B cell (primary cell): ENCODE data around the gene PRSS50. TPM values are rescaled to one million over a fixed set of nuclear protein-coding genes. Genes with fewer than 3 reads are reported as not detected.

Experiments
- ATAC-seq: fragments of 200-7000 bp; cut with Tn5 transposase; one replicate; pipeline ENCODE4 v1.10.0; 2021; ENCODE audit warnings: low read depth, mild to moderate bottlenecking, moderate number of reproducible peaks, moderate library complexity
- CTCF ChIA-PET: fragments of 350-600 bp; sonication (Branson Sonifier 250); formaldehyde crosslinking; loops from one replicate; lab custom pipeline; 2021; ENCODE audit warnings: antibody characterized with exemption, inconsistent platforms; lab: Charles Lee
- POLR2A ChIA-PET: fragments of 350-600 bp; sonication (Branson Sonifier 250); formaldehyde crosslinking; loops from one replicate; lab custom pipeline; 2021; ENCODE audit warnings: antibody characterized with exemption; lab: Charles Lee
- DNase-seq: peaks from one replicate; pipeline ENCODE4 v3.0.0; 2013
- H2AFZ ChIP-seq: 2 replicates; pipeline ENCODE4 v1.6.1; 2012; ENCODE audit warnings: mild to moderate bottlenecking, low read depth, low read length; ENCODE audit not compliant: insufficient read depth, poor library complexity, severe bottlenecking
- H3K27ac ChIP-seq, 2 donors: 1 replicate in 1 of 2; 2 replicates in 1 of 2; pipeline ENCODE4 v1.5.1; 2012 to 2013; ENCODE audit warnings: low read length in 2 of 2, mild to moderate bottlenecking in 2 of 2, moderate library complexity in 1 of 2
- H3K27me3 ChIP-seq, 4 experiments: fragments of 200-600 bp in 1 of 4; sonication (generic) in 1 of 4; replicated peaks in 1 of 4; 1 replicate in 2 of 4; 2 replicates in 2 of 4; pipeline versions ENCODE4 v1.6.1 to v1.7.0; 2013 to 2016; ENCODE audit warnings: low read length in 3 of 4, mild to moderate bottlenecking in 2 of 4, mixed read lengths in 1 of 4, moderate library complexity in 1 of 4; ENCODE audit not compliant: insufficient read depth in 4 of 4, control insufficient read depth in 3 of 4; ENCODE audit errors: control extremely low read depth in 1 of 4
- H3K36me3 ChIP-seq, 2 experiments: replicated peaks in 1 of 2; 1 replicate in 1 of 2; 2 replicates in 1 of 2; pipeline versions ENCODE4 v1.6.1 to v1.7.1; 2013; ENCODE audit warnings: low read length in 1 of 2; ENCODE audit not compliant: insufficient read depth in 2 of 2, control insufficient read depth in 1 of 2; ENCODE audit errors: control extremely low read depth in 1 of 2, extremely low read depth in 1 of 2
- H3K4me1 ChIP-seq, 2 donors: fragments of 200-600 bp in 1 of 2; sonication (generic) in 1 of 2; 1 replicate in 1 of 2; 2 replicates in 1 of 2; pipeline versions ENCODE4 v1.5.1 to v1.6.1; 2013 to 2017; ENCODE audit warnings: low read length in 2 of 2; ENCODE audit not compliant: control insufficient read depth in 2 of 2, insufficient read depth in 2 of 2
- H3K4me2 ChIP-seq: replicated peaks from 2 replicates; pipeline ENCODE3; 2012; ENCODE audit warnings: mild to moderate bottlenecking, low read depth, low read length; ENCODE audit not compliant: poor library complexity, severe bottlenecking
- H3K4me3 ChIP-seq, 5 experiments: fragments of 200-600 bp in 1 of 5; sonication (generic) in 1 of 5; 1 replicate in 3 of 5; 2 replicates in 2 of 5; pipeline versions ENCODE4 v1.5.1 to v1.7.0; 2011 to 2016; ENCODE audit warnings: low read length in 4 of 5, mild to moderate bottlenecking in 4 of 5, low read depth in 2 of 5, control low read depth in 1 of 5, moderate library complexity in 1 of 5; ENCODE audit not compliant: insufficient read depth in 1 of 5; ENCODE audit errors: control extremely low read depth in 1 of 5, extremely low read depth in 1 of 5
- H3K79me2 ChIP-seq: fragments of 200-600 bp; sonication (generic); one replicate; pipeline ENCODE4 v1.6.0; 2016; ENCODE audit warnings: low read length; ENCODE audit not compliant: control insufficient read depth, insufficient read depth
- H3K9ac ChIP-seq: fragments of 200-600 bp; sonication (generic); 2 replicates; pipeline ENCODE4 v1.6.1; 2017; ENCODE audit warnings: mild to moderate bottlenecking, low read length, moderate library complexity
- H3K9me3 ChIP-seq, 3 donors: one replicate each; pipeline versions ENCODE4 v1.6.1 to v1.7.1; 2013; ENCODE audit warnings: low read length in 2 of 3; ENCODE audit not compliant: control insufficient read depth in 2 of 3, insufficient read depth in 1 of 3; ENCODE audit errors: control extremely low read depth in 1 of 3
- H4K20me1 ChIP-seq: 2 replicates; pipeline ENCODE4 v1.6.0; 2012; ENCODE audit warnings: mild to moderate bottlenecking, low read length; ENCODE audit not compliant: insufficient read depth, control insufficient read depth, poor library complexity, severe bottlenecking
- H3K27ac Mint-ChIP-seq: one replicate; pipeline ENCODE4 v1.8.0; 2021; ENCODE audit warnings: mixed read lengths
- H3K27me3 Mint-ChIP-seq: one replicate; pipeline ENCODE4 v1.8.0; 2021; ENCODE audit warnings: mixed read lengths
- H3K4me1 Mint-ChIP-seq: one replicate; pipeline ENCODE4 v1.8.0; 2021; ENCODE audit warnings: mixed read lengths
- H3K4me3 Mint-ChIP-seq: one replicate; pipeline ENCODE4 v1.8.0; 2021; ENCODE audit warnings: mixed read lengths
- H3K9me3 Mint-ChIP-seq: one replicate; pipeline ENCODE4 v1.8.0; 2022; ENCODE audit warnings: mixed read lengths; ENCODE audit not compliant: insufficient read depth
- EZH2 ChIP-seq: IDR thresholded peaks from 2 replicates; pipeline ENCODE4 v1.6.1; 2012; ENCODE audit warnings: borderline replicate concordance, low read depth, mild to moderate bottlenecking, moderate library complexity, low read length; ENCODE audit not compliant: insufficient read depth, poor library complexity, severe bottlenecking
- WGBS: methylation state at CpG from one replicate; pipeline ENCODE4 v1.1.5; 2013; ENCODE audit warnings: missing lambda C conversion rate; ENCODE audit not compliant: insufficient coverage; 5-methylcytosine and 5-hydroxymethylcytosine counted together
- intact Hi-C: fragments of 100-400 bp; cut with micrococcal nuclease; formaldehyde crosslinking; loops from one replicate; pipeline ENCODE4 v1.10.0; 2022
- polyA plus RNA-seq: library from polyadenylated mRNA; depleted of rRNA; stranded (reverse); fragments of >200 nt; gene quantifications from 2 replicates; pipeline ENCODE4 v1.2.3, GENCODE V29; 2012
- total RNA-seq, 2 donors: library from RNA; stranded (reverse); fragments of 120-200 nt in 1 of 2; gene quantifications; 1 replicate in 1 of 2; 2 replicates in 1 of 2; pipeline versions ENCODE4 v1.2.3 to v1.2.4, GENCODE V29; 2013 to 2022
- TF ChIP-seq, protein P1 (sequence below): fragments of 200-600 bp; IDR thresholded peaks from one replicate; pipeline ENCODE4 v1.8.0; 2022; ENCODE audit warnings: antibody characterized with exemption, mild to moderate bottlenecking

The PRSS50 gene
- total and polyA plus RNA-seq, 2 donors (not counting 1 experiment from before 2014, with no cell fraction given) = 0.09 to 0.10 TPM

DNA sequence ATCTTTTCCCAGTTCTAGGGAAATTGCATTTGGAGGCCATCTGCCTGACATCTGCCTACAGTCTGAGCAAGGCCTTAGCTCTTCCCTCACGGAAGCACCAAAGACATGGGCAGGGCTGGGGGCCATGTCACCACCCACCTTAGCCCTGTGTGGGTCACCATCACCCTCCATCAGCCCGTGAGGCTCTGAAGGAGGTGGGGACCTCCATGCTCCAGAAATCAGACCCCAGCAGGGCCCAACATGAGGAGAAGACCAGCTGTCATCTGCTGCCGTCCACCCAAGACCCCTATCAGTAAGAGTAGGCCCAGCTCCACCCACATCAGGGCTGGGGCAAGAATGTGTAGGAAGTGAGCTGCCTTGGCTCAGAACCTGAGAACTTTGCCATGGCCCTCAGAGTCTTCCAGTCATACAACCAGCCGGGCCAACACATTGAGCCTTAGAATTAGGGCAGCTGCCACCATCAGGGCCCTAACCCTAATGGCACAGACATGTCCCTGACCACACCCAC is 14.6 kb downstream of the PRSS50 start:
- peaks cover 3 to 8% of the 10 kb centered on the region in 2 donors for H3K4me1 ChIP-seq
- WGBS = 82% methylated on average over 3 of the region's 4 CpGs
- TF ChIP-seq EZH2 = no peak
- TF ChIP-seq, protein P1, sequence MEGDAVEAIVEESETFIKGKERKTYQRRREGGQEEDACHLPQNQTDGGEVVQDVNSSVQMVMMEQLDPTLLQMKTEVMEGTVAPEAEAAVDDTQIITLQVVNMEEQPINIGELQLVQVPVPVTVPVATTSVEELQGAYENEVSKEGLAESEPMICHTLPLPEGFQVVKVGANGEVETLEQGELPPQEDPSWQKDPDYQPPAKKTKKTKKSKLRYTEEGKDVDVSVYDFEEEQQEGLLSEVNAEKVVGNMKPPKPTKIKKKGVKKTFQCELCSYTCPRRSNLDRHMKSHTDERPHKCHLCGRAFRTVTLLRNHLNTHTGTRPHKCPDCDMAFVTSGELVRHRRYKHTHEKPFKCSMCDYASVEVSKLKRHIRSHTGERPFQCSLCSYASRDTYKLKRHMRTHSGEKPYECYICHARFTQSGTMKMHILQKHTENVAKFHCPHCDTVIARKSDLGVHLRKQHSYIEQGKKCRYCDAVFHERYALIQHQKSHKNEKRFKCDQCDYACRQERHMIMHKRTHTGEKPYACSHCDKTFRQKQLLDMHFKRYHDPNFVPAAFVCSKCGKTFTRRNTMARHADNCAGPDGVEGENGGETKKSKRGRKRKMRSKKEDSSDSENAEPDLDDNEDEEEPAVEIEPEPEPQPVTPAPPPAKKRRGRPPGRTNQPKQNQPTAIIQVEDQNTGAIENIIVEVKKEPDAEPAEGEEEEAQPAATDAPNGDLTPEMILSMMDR = no peak
- peaks cover 0 to 36% (median 12%) of the 10 kb centered on the region in 4 experiments for H3K27me3 ChIP-seq
- H3K79me2 ChIP-seq = no peaks in the 10 kb centered on the region
- no peak overlapping the region for H3K27ac Mint-ChIP-seq
- ATAC-seq (no peak), DNase-seq (no peak)
- H4K20me1 ChIP-seq = no peaks in the 10 kb centered on the region
- no peaks in the 10 kb centered on the region for H3K9me3 Mint-ChIP-seq
- H3K27ac ChIP-seq = no peak overlapping the region
- ChIA-PET CTCF (interaction anchor here (1.0 to 2.1 kb wide), 5 partner anchors 10 to 220 kb away, joined by 4 to 12 read pairs (median 4); partner anchors contain the start of gene ALS2CL), POLR2A (no interaction called here)
- no peaks in the 10 kb centered on the region for H3K9me3 ChIP-seq
- H3K27me3 Mint-ChIP-seq = peaks cover 16% of the 10 kb centered on the region
- H3K4me3 ChIP-seq = no peak overlapping the region
- H3K9ac ChIP-seq = no peak overlapping the region
- no peak overlapping the region for H3K4me2 ChIP-seq
- intact Hi-C loops = no loop called here
- peaks cover 4% of the 10 kb centered on the region for H3K4me1 Mint-ChIP-seq
- H3K36me3 ChIP-seq = no peaks in the 10 kb centered on the region
- no peak overlapping the region for H3K4me3 Mint-ChIP-seq
- H2AFZ ChIP-seq = no peak overlapping the region

DNA sequence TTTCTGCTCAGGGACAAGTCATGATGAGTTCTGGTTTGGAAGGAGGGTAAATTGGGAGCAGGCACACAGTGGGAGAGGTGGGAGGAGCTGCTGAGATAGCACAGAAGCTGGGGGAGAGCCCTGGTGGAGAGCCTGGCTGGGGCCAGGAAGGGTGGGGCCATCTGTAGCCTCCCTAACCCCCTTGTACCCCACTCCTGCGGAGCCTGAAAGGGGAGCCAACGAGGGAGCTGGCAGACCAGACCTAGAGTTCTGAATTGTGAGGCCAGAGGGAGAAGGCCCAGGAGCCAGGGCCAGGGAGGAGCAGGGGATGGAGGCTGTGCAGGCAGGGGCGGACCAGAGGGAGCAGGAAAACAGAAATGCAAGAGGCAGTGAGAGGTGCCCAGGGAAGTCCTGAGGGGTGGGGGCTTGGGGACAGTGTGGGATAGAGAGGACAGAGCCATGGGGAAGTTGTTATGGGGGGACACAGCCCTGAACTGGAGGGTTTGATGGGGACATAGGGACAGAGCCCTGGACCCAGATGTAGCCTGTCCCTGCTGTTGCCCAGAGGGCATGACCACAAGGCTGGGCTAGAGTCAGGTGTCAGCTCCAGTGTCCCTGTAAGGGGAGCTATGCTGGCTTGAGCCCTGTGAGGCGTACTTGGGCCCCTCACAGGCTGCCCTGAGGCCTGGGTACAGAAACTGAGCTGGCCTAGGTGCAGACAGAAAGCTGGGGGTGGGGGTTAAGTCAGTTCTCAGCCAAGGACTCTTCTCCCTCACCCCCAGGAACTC is 15.2 kb downstream of the PRSS50 start:
- POLR2A ChIA-PET = no interaction called here
- no peak overlapping the region for H3K4me3 ChIP-seq
- peaks cover 3 to 8% of the 10 kb centered on the region in 2 donors for H3K4me1 ChIP-seq
- H3K4me2 ChIP-seq = no peak overlapping the region
- no peak for TF ChIP-seq EZH2
- TF ChIP-seq, protein P1 = no peak
- WGBS = 87% methylated on average over 3 of the region's 4 CpGs
- H3K36me3 ChIP-seq = no peaks in the 10 kb centered on the region
- Mint-ChIP-seq H3K4me3 (no peak overlapping the region), H3K9me3 (no peaks in the 10 kb centered on the region), H3K4me1 (peaks cover 4% of the 10 kb centered on the region), H3K27ac (no peak overlapping the region), H3K27me3 (peaks cover 16% of the 10 kb centered on the region)
- H3K79me2 ChIP-seq = no peaks in the 10 kb centered on the region
- no peaks in the 10 kb centered on the region for H3K9me3 ChIP-seq
- DNase-seq = no peak
- CTCF ChIA-PET = interaction anchor here (1.0 to 2.1 kb wide), 7 partner anchors 9 to 221 kb away, joined by 3 to 12 read pairs (median 4); partner anchors contain the start of gene ALS2CL
- H3K27ac ChIP-seq = no peak overlapping the region
- H4K20me1 ChIP-seq = no peaks in the 10 kb centered on the region
- H3K9ac ChIP-seq = no peak overlapping the region
- H2AFZ ChIP-seq = no peak overlapping the region
- peaks cover 0 to 36% (median 12%) of the 10 kb centered on the region in 4 experiments for H3K27me3 ChIP-seq
- intact Hi-C loops = no loop called here
- no peak for ATAC-seq
